ENCODE data around the gene UBAP2L.

- TF ChIP-seq EZH2 (IDR thresholded peaks at IDR 0.05; ENCODE audit: insufficient read depth, poor library complexity, severe bottlenecking), result no peak
- no peak for TF ChIP-seq EZH2phosphoT487 (IDR thresholded peaks at IDR 0.05; ENCODE audit: insufficient read depth, low read depth)
Measured at GRCh38 chr1:154179946-154180687, 40.6 kb upstream of the UBAP2L start.
